Hepatocyte (in vitro differentiated cells): ENCODE measurements around the gene UGT1A6.
"Not testable (repeated sequence)": the region's sequence is repeated elsewhere in the genome, so short reads cannot be mapped to it uniquely, and the experiment has no call there.

ENCODE experiments used
- CTCF ChIP-seq: fragments of 200-600 bp; sonication (generic); IDR thresholded peaks from 2 replicates; pipeline ENCODE4 v1.5.1; 2016; ENCODE audit warnings: antibody characterized with exemption, mild to moderate bottlenecking; ENCODE audit not compliant: poor library complexity
- EZH2phosphoT487 ChIP-seq: fragments of 200-600 bp; sonication (generic); IDR thresholded peaks from one replicate; pipeline ENCODE4 v1.6.1; 2018; ENCODE audit warnings: antibody characterized with exemption, mild to moderate bottlenecking, low read depth, moderate library complexity; ENCODE audit not compliant: unreplicated experiment, severe bottlenecking

GRCh38 chr2:233736868-233737653 is 44.4 kb downstream of the UGT1A6 start:
- TF ChIP-seq CTCF, EZH2phosphoT487: not testable (repeated sequence)
